HUDEP-2 (cell line): ENCODE results near the gene ING2.
"Not testable (repeated sequence)": the region's sequence is repeated elsewhere in the genome, so short reads cannot be mapped to it uniquely, and the experiment has no call there.

ENCODE experiments used
- DNase-seq, 76 experiments: peaks; one replicate each; lab custom pipeline; 2025; ENCODE audit not compliant: unreplicated experiment in 76 of 76; lab: John Stamatoyannopoulos, UW

The ING2 gene

DNA sequence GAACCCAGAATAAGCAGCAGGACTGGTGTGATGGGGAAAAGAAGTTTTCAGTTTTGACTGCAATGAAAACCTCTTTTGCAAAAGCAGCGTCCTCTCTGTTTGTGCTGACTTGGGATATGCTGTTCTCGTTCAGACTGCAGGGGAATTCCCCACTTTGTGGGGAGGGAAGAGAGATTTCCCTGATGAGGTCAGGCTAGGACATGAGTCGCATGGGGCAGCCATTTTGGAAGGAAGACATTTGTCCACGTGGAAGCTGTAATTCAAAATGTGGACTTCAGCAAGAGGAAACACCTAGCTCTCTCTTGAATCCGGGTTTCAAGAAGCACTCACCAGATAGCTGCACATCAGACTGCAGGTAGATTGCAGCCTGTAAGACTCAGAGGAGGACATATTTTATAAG, 39.3 kb downstream of the ING2 start:
- no peak for DNase-seq

GRCh38 chr4:183546376-183546775, 41.5 kb downstream of the ING2 start:
- DNase-seq = no peak

GRCh38 chr4:183548306-183548705, 43.4 kb downstream of the ING2 start:
- no peak for DNase-seq

DNA sequence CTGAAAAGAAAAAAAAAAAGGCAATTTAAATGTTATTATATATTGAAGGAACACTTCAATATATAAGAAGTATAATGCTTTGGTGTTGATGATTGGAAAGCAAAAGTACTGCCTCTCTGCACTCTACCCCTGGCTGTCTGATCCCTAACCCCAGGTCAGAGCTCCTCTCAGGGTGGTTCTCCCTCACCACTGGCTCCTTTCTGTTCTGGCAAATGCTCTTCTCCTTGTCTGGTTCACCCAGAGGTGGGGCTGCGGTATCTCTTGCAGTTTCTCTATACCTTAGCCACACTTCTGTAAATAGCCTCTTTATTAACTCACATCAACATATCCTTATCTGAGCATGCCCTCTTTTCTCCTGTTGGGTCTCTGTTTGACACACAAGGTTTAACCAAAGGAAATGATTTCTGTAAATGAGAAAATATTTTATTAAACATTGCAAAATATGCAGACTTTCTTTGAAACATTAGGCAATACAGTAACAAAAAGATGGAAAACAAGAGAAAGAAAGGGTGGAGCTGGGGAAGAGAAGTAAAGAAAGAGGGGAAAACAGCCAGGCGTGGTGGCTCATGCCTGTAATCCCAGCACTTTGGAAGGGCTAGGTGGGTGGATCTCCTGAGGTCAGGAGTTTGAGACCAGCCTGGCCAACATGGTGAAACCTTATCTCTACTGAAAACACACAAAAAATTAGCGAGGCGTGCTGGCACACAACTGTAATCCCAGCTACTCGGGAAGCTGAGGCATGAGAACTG, 45.7 kb downstream of the ING2 start:
- peak in 1 of 76 experiments; percentile 3 for DNase-seq

DNA sequence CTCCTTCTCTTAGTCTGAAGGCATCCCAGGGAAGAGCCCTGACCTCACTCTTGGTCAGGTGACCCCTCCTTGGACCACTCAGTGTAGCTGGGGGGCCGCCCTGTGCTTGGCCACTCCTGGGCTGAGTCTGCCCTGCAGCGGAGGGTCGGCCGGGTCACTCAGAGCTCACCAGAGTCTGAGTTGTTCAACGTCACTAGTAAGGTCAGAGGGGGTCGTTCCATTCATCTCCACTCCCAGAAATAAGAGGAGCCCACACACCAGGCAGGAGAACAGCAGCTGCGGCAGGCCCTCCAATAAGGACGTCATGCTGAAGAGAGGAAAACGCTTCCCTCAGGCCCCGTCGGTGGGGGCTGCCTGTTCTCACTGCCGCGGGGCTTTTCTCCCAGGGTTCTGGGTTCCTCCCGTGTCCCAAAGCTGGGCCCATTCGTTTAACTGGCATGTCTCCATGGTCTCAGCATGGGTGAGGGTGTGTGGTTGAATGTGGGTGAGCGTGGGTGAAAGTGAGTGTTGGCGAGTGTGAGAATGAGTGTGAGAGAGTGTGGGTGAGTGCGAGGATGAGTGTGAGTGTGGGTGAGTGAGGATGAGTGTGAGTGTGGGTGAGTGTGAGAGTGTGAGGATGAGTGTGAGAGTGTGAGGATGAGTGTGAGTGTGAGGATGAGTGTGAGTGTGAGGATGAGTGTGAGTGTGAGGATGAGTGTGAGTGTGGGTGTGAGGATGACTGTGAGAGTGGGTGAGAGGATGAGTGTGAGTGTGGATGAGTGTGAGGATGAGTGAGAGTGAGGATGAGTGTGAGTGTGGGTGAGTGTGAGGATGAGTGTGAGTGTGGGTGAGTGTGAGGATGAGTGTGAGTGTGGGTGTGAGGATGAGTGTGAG, 47.7 kb downstream of the ING2 start:
- DNase-seq = no peak

DNA sequence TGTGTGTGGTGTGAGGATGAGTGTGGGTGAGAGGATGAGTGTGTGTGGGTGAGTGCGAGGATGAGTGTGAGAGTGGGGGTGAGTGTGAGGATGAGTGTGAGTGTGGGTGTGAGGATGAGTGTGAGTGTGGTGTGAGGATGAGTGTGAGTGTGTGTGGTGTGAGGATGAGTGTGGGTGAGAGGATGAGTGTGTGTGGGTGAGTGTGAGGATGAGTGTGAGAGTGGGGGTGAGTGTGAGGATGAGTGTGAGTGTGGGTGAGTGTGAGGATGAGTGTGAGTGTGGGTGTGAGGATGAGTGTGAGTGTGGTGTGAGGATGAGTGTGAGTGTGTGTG, 48.3 kb downstream of the ING2 start:
- not testable (repeated sequence) for DNase-seq

DNA sequence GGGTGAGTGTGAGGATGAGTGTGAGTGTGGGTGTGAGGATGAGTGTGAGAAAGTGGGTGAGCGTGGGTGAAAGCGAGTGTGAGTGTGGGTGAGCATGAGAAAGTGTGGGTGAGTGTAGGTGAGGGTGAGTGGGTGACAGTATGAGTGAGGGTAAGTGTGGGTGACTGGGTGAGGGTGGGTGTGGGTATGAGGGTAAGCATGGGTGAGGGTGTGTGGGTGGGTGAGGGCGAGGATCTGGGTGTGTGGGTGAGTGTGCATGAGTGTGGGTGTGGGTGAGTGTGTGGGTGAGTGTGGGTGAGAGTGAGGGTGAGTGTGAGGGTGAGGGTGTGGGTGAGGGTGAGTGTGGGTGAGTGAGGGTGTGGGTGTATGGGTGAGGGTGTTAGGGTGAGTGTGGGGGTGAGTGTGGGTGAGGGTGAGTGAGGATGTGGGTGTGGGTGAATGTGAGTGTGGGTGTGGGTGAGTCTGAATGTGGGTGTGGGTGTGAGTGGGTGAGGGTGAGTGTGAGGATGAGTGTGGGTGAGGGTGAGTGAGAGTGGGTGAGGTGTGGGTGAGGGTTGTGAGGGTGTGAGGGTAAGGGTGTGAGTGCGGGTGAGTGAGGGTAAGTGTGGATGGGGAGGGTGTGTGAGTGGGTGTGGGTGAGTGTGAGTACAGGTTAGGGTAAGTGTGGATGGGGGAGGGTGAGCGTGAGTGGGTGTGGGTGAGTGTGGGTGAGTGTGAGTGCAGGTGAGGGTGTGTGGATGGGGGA, 48.9 kb downstream of the ING2 start:
- no peak for DNase-seq

GRCh38 chr4:183554346-183554686, 49.5 kb downstream of the ING2 start:
- DNase-seq = no peak

DNA sequence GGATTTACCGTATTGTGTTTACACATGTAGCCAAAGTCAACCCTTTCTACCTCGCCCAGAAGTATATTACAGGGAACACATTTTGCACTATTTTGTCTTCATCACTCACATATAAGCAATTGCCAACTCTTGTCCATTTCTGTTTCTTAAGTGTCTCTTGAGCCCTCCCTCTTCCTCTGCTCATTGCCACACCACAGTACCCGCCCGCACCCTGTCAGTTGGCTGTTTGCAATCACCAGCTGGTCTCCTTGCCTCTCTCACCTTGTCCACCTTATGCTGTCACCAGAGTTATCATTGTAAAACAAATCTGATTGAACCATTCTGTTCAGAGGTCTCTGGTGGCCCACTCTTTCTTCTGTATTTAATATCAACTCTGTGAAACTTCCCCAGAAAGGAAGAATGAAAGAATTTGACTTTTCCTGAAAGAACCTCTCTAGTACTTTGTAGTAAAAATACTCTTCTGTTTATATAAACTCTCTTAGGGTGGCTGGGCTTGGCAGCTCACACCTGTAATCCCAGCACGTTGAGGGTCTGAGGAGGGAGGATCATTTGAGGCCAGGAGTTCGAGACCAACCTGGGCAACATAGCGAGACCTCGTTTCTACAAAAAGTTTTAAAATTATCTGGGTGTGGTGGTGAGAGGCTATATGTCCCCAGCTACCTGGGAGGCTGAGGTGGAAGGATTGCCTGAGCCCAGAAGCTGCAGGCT, 50.2 kb downstream of the ING2 start:
- no peak for DNase-seq

DNA sequence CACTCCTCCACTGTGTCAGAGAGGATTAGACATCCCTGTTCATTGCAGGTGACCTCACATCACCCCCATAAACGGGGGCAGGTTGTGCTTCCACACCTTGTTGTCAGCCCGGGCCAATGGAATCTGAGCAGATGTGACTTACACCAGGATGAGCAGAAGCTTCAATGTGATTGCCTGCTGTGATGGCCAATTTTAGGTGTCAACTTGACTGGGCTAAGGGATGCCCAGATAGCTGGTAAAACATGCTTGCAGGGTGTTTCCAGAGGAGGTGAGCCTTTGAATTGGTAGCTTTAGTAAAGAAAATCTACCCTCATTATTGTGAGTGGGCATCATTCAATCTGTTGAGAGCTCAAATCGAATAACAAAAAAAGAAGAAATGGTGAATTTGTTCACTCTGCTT, 52.1 kb downstream of the ING2 start:
- DNase-seq = no peak

DNA sequence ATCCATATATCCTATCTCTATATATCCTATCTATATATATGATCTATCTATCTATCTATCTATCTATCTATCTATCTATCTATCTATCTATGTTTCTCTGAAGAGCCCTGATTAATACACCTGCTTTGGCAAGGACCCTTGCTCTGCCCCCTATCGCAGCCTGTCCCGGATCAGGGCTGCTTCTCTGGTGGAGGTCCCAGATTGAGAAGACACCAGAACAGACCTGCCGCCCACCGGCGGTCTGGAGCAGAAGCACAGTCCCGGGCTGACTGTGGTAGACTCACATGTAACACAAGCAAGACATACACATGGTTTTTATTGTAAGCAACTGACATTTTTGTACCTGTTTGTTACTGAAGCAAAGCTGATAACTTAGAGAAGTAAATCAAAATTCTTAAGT, 52.8 kb downstream of the ING2 start:
- no peak for DNase-seq

- DNase-seq = no peak
These were observed 54.0 kb downstream of the ING2 start for GRCh38 chr4:183558873-183559272.

GRCh38 chr4:183561905-183562304, 57.0 kb downstream of the ING2 start:
- DNase-seq = no peak
